HUES64 (cell line): Measurements from ENCODE around the gene ZNF324.
"Not testable (repeated sequence)": the region's sequence is repeated elsewhere in the genome, so short reads cannot be mapped to it uniquely, and the experiment has no call there.

Source experiments
- H3K27ac ChIP-seq: 2 replicates; pipeline ENCODE4 v1.7.0; 2013; ENCODE audit warnings: low read depth, low read length, inconsistent platforms
- H3K27me3 ChIP-seq: 2 replicates; pipeline ENCODE4 v1.6.1; 2013; ENCODE audit warnings: mild to moderate bottlenecking, low read length; ENCODE audit not compliant: insufficient read depth
- H3K36me3 ChIP-seq: 2 replicates; pipeline ENCODE4 v1.6.1; 2013; ENCODE audit warnings: mild to moderate bottlenecking, low read length; ENCODE audit not compliant: insufficient read depth
- H3K4me1 ChIP-seq: 2 replicates; pipeline ENCODE4 v1.6.1; 2013; ENCODE audit warnings: mild to moderate bottlenecking, low read length, moderate library complexity; ENCODE audit not compliant: insufficient read depth
- H3K4me3 ChIP-seq: 2 replicates; pipeline ENCODE4 v1.5.1; 2013; ENCODE audit warnings: mild to moderate bottlenecking, low read length, moderate library complexity
- H3K9ac ChIP-seq: 2 replicates; pipeline ENCODE4 v1.6.1; 2013; ENCODE audit warnings: mild to moderate bottlenecking, low read depth, low read length
- H3K9me3 ChIP-seq: 2 replicates; pipeline ENCODE4 v1.6.1; 2013; ENCODE audit warnings: low read depth, low read length; ENCODE audit not compliant: insufficient read depth
- WGBS: fragments of 150-250, 120-280 bp; methylation state at CpG from one replicate; pipeline ENCODE4 v1.1.7; 2013; ENCODE audit warnings: missing lambda C conversion rate; 5-methylcytosine and 5-hydroxymethylcytosine counted together

Gene ZNF324

DNA sequence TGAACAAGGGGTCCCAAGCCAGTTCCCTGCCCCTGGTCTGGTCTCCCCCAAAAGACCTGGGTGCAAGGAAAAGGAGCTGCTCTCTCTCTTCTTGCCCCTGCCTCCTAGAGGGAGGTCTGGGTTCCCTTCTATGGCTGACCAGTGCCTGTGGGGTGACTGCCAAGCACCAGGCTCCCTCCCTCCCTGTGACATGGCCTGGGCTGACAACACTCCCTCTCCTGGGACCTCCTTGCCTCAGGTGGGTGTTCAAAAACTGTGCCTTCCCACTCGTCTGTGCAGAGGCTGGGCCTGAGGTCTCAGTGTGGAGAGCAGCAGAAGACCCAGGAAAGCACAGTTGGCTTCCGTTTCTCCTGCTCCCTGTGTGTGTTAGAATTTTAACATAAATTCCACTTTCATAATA is 14.0 kb downstream of the ZNF324 start:
- Histone ChIP-seq H3K36me3 (no peaks in the 10 kb centered on the region), H3K9ac (no peak overlapping the region), H3K27ac (no peak overlapping the region), H3K4me1 (no peaks in the 10 kb centered on the region), H3K4me3 (no peak overlapping the region), H3K9me3 (no peaks in the 10 kb centered on the region), H3K27me3 (no peaks in the 10 kb centered on the region)
- WGBS, result 78% methylated on average over 1 of the region's 2 CpGs

DNA sequence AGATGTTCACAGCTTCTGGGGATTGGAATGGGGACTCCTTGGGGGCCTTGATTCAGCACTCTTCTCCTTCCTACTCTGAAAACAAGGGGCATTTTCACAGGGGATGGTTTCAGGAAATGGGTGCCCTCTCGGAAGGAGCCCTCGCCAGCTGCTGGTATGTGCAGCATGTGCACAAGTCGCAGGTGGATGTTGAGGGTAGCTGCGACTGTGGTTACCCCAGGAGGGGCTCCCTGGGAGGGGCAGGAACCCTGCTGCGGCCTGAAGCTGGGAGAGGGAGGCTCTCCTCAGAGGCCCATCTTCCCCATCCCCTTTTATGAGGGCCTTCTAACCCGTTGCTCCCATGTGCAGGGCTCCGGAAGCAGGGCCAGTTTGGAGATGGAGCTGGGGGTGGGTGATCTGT is 15.5 kb downstream of the ZNF324 start:
- Histone ChIP-seq H3K36me3 (no peaks in the 10 kb centered on the region), H3K9ac (no peak overlapping the region), H3K27me3 (no peaks in the 10 kb centered on the region), H3K9me3 (no peaks in the 10 kb centered on the region), H3K4me3 (no peak overlapping the region), H3K27ac (no peak overlapping the region), H3K4me1 (no peaks in the 10 kb centered on the region)
- WGBS, result 88% methylated on average over 7 of the region's 7 CpGs

DNA sequence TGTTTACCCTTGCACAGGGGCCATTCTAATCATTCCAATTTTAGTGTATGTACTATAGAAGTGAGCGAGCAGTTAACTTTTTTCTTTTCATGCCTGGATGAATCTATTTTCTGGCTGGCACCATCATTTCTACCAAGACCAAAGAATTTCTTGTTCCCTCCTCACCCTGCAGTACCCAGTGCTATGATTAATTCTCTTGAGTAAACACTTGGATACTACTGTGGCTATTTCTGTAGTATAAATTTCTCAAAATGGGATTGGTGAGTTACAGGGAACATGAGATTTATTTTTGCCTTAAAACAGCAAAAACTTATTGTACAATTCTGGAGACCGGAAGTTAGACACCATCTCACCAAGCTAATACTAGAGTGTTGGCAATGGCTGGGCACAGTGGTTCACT is 16.9 kb downstream of the ZNF324 start:
- WGBS, result 90% methylated on average over 2 of the region's 2 CpGs
- Histone ChIP-seq H3K9me3 (no peaks in the 10 kb centered on the region), H3K27me3 (no peaks in the 10 kb centered on the region), H3K4me1 (no peaks in the 10 kb centered on the region), H3K27ac (no peak overlapping the region), H3K36me3 (no peaks in the 10 kb centered on the region), H3K9ac (no peak overlapping the region), H3K4me3 (no peak overlapping the region)

DNA sequence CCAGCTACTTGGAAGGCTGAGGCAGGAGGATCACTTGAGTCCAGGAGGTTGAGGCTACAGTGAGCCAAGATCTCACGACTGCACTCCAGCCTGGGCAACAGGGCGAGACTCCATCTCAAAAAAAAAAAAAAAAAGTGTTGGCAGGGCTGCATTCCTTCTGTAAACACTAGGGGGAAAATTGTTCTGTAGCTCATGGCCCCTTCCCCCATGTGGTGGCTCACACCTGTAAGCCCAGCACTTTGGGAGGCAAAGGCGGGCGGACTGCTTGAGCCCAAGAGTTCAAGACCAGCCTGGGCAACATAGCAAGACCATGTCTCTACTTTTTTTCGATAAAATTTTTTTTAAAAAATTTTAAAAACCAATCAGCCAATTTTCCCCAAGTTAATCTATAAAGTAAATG is 17.5 kb downstream of the ZNF324 start:
- H3K27me3 ChIP-seq, H3K4me3 ChIP-seq, H3K9me3 ChIP-seq, H3K27ac ChIP-seq, H3K9ac ChIP-seq, H3K4me1 ChIP-seq, H3K36me3 ChIP-seq: not testable (repeated sequence)
- WGBS, result 97% methylated on average over 4 of the region's 5 CpGs

DNA sequence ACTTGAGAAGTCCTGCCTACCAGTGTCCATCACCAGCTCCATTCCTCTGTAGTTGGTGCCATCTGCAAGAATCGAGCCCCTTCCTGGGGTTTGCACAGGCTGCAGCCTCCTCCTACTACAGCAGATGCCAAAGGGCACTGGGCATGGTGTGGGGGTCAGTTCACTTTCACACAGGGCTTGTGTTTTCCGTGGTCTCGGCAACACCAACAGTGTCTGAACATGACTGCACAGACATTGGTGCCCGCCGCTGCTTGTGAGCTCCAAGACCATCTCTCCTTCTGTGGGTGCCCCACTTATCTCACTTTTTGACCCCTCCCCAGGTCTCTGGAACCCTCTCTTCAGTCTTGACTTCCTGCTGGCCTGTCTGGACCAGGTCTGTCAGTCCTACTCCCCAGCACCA is 24.5 kb downstream of the ZNF324 start:
- no peaks in the 10 kb centered on the region for H3K36me3 ChIP-seq
- WGBS, result 95% methylated on average over 5 of the region's 5 CpGs

DNA sequence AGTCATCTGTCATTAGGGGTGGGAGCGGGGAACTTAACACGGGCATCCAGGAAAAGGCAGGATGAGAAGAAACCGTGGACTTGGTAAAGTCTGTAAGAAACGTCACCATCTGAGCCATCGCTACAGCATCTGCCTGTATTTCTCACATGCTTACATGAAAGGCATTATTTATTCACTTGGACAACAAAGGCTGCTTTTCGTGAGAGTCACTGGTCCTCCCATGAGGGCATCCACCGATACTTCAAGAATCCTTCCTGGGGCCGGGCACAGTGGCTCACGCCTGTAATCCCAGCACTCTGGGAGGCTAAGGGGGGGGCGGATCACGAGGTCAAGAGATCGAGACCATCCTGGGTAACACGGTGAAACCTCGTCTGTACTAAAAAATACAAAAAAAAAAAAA is 25.4 kb downstream of the ZNF324 start:
- Histone ChIP-seq H3K9me3 (no peaks in the 10 kb centered on the region), H3K27me3 (no peaks in the 10 kb centered on the region), H3K27ac (no peak overlapping the region), H3K36me3 (no peaks in the 10 kb centered on the region), H3K4me3 (no peak overlapping the region), H3K9ac (no peak overlapping the region), H3K4me1 (no peaks in the 10 kb centered on the region)
- 89% methylated on average over 14 of the region's 14 CpGs for WGBS

More for the DNA sequence above, 24.5 kb downstream of the ZNF324 start:
- Histone ChIP-seq H3K9ac (no peak overlapping the region), H3K9me3 (no peaks in the 10 kb centered on the region), H3K4me1 (no peaks in the 10 kb centered on the region), H3K27me3 (no peaks in the 10 kb centered on the region), H3K27ac (no peak overlapping the region), H3K4me3 (no peak overlapping the region)

DNA sequence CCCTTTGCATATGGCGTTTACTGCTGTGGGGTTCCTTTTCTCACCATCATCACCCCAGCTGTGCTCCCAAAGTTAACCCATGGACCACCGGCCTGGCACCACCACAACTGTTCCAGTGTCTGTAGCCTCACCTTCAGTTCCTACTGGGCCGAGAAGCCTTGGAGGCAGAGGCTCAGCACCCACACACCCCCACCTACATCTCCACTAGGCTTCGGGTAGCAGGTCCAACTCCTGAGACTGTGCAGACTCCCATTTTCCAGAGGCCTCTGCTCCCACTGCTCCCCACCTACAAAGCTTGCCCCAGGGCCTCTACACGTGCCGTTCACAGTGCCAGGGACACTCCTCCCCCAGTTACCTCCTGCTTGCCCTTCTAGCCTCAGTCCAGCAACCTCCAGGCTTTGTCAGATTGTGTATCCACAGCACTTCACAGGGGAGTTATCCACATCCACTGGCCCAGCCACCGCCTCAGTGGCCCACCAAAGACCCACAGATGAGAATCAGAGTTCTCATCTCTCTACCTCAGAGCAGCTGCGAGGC is 30.8 kb downstream of the ZNF324 start:
- Histone ChIP-seq H3K4me3 (no peak overlapping the region), H3K9me3 (no peaks in the 10 kb centered on the region), H3K9ac (no peak overlapping the region), H3K4me1 (no peaks in the 10 kb centered on the region), H3K27ac (no peak overlapping the region), H3K36me3 (no peaks in the 10 kb centered on the region), H3K27me3 (no peaks in the 10 kb centered on the region)
- 95% methylated on average over 8 of the region's 8 CpGs for WGBS

DNA sequence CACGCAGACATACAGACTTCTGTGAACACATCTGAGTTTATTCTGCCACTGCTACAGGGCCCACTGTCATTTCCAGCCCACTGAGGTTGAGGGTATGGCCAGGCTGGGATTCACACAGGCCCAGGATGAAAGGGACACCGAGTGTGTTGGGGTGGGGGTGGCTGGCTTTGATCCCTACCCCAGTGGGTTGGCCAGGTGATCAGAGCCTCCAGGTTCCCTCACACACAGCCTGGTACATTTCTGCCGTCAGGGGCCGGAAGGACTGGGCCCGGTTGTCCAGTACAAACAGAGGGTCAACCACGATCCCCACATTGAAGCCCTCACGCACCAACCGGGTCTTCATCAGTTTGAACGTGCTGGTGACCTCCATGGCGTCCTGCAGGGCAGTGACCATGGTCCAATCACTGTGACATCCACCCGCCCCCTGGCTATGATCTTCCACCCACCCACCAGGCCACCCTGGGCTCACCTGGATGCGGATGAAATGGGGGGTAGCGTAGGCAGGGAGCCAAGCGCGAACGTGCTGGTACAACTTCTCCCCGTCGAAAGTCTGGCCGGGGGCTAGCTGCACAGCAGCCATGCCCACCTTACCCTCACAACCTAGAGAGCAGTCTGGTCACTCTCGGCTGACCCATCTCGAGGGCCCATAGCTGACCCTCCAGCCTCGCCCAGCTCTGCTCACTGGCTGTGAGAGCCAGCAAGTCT is 31.6 kb downstream of the ZNF324 start:
- Histone ChIP-seq H3K9me3 (no peaks in the 10 kb centered on the region), H3K4me3 (peak overlapping the region; percentile 78), H3K27me3 (no peaks in the 10 kb centered on the region), H3K4me1 (no peaks in the 10 kb centered on the region), H3K27ac (no peak overlapping the region), H3K36me3 (no peaks in the 10 kb centered on the region), H3K9ac (peak overlapping the region; percentile 56)
- WGBS, result 55% methylated on average over 22 of the region's 22 CpGs

DNA sequence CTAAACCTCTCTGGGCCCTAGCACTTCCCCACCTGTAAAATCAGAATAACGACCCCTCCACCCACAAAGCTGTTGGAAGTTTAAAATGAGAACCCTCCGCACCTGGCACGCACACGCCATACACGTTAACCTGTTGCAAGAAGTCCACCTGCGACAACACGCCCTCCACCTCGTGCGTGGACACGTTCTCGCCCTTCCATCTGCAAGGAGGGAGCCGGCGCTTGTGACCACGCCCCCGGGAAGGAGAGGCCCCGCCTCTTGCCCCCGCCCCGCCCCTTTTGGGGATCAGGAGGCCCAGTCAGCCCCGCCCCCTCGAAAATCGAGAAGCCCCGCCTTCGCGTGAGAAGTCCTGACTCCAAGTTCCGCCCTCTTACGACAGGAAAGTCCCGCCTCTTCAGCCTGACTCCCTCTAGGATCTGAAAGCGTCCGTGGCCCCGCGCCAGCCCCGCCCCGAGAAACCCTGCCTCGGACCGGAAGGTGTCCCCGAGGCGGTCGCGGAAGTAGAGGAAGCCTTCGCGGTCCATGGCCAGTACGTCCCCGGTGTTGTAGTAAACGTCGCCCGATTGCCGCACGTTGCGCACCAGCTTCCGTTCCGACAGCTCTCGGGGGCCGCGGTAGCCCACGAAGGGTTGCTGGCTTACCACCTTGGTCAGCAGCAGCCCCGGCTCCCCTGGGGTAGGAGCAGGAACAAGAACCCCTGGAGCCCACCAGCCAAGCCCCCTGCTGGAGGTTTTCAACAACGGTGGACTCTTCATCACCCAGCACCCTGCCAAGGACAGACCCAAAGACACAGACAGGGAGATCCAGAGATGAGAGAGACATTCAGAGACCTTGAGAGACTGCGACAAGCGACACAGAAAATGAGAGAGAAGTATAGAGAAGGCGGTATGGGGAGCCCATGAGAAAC is 32.4 kb downstream of the ZNF324 start:
- peak overlapping the region; percentile 63 for H3K27ac ChIP-seq
- H3K9me3 ChIP-seq, result no peaks in the 10 kb centered on the region
- under 1% methylated on average over 60 of the region's 60 CpGs for WGBS

DNA sequence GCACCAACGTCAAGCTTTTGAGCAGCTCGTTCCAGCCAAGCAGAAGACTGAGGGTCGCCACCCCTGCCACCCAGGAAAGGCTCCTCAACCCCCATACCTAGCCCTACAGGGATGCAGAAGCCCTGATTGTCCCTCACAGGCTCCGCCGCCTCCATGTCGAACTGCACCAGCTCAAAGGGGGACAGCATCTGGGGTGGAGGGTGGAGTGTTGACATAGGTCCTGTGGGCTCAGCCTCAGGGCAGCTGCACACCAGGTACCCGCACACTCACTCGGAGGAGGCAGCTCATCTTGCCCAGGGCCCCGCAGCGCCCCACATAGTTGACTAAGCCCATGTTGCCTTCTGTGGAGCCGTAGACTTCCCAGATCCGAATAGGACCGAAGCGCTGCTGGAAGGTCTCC is 33.4 kb downstream of the ZNF324 start:
- WGBS, result 94% methylated on average over 14 of the region's 14 CpGs

More for the DNA sequence above, 32.4 kb downstream of the ZNF324 start:
- Histone ChIP-seq H3K4me3 (peak overlapping the region; percentile 85), H3K9ac (peak overlapping the region; percentile 77), H3K4me1 (no peaks in the 10 kb centered on the region), H3K36me3 (no peaks in the 10 kb centered on the region), H3K27me3 (no peaks in the 10 kb centered on the region)

DNA sequence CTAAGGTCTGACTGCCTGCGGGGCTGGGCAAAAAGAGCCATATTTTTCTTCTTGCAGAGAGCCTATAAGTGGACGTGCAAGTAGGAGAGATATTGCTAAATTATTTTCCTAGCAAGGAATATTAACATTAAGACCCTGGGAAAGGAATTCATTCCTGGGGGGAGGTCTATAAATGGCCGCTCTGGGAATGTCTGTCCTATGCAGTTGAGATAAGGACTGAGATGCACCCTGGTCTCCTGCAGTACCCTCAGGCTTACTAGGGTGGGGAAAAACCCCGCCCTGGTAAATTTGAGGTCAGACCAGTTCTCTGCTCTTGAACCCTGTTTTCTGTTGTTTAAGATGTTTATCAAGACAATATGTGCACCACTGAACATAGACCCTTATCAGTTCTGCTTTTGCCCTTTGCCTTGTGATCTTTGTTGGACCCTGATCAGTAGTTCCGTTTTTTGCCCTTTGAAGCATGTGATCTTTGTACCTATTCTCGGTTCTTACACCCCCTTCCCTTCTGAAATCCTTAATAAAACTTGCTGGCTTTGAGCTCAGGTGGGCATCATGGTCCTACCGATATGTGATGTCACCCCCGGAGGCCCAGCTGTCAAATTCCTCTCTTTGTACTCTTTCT is 40.8 kb downstream of the ZNF324 start:
- H3K27me3 ChIP-seq, H3K36me3 ChIP-seq, H3K9me3 ChIP-seq, H3K4me1 ChIP-seq, H3K4me3 ChIP-seq, H3K27ac ChIP-seq, H3K9ac ChIP-seq: not testable (repeated sequence)
- WGBS, result 94% methylated on average over 6 of the region's 8 CpGs

More for the DNA sequence above, 33.4 kb downstream of the ZNF324 start:
- no peaks in the 10 kb centered on the region for H3K4me1 ChIP-seq
- no peak overlapping the region for H3K9ac ChIP-seq
- no peaks in the 10 kb centered on the region for H3K9me3 ChIP-seq
- no peaks in the 10 kb centered on the region for H3K27me3 ChIP-seq
- H3K36me3 ChIP-seq, result no peaks in the 10 kb centered on the region
- H3K4me3 ChIP-seq, result peak overlapping the region; percentile 85
- no peak overlapping the region for H3K27ac ChIP-seq
